ENCODE measurements around the gene CEP41.

Gene CEP41

GRCh38 chr7:130366564-130366963, 74.3 kb downstream of the CEP41 start:
- no peak overlapping the region for H3K4me3 ChIP-seq (replicated peaks; ENCODE audit: low read depth, low read length)
- H3K27me3 ChIP-seq (replicated peaks; ENCODE audit: control insufficient read depth, insufficient read depth, low read length) = no peaks in the 10 kb centered on the region
- H3K36me3 ChIP-seq (ENCODE audit: control insufficient read depth, insufficient read depth, low read length) = no peaks in the 10 kb centered on the region
- TF ChIP-seq CTCF (IDR thresholded peaks at IDR 0.05; ENCODE audit: insufficient read depth, low read length, poor library complexity, severe bottlenecking) = no peak
- DNase-seq (ENCODE audit: extremely low read depth, insufficient read length) = no peak

- peak; percentile 32 for DNase-seq (ENCODE audit: extremely low read depth, insufficient read length)
- H3K4me3 ChIP-seq (replicated peaks; ENCODE audit: low read depth, low read length) = no peak overlapping the region
- no peak for TF ChIP-seq CTCF (IDR thresholded peaks at IDR 0.05; ENCODE audit: insufficient read depth, low read length, poor library complexity, severe bottlenecking)
These were observed 75.0 kb downstream of the CEP41 start for GRCh38 chr7:130365511-130366441.

DNA sequence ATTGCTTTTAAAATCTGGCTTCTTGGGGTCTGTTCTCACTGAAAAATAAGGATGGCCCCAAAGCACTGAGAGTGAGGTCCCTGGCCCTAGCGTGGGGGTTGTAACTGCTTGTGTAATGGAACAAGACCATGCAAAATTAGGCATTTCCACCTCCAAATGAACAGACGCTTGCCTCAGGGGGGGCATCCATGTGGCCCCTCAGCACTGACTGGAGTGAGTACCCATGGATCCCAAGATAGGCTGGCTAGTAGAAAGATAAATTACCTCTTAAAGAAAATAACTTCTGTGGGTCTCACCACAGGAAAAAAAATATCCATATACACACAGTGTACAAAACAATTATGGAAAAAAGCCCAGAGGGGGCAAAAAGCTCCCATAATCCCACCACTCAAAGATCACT, 75.7 kb downstream of the CEP41 start:
- no peaks in the 10 kb centered on the region for H3K27me3 ChIP-seq (replicated peaks; ENCODE audit: control insufficient read depth, insufficient read depth, low read length)
- H3K36me3 ChIP-seq (ENCODE audit: control insufficient read depth, insufficient read depth, low read length) = no peaks in the 10 kb centered on the region
- no peak for TF ChIP-seq CTCF (IDR thresholded peaks at IDR 0.05; ENCODE audit: insufficient read depth, low read length, poor library complexity, severe bottlenecking)
- no peak for DNase-seq (ENCODE audit: extremely low read depth, insufficient read length)
- H3K4me3 ChIP-seq (replicated peaks; ENCODE audit: low read depth, low read length) = no peak overlapping the region

More at GRCh38 chr7:130365511-130366441, 75.0 kb downstream of the CEP41 start:
- Histone ChIP-seq H3K27me3 (replicated peaks; ENCODE audit: control insufficient read depth, insufficient read depth, low read length) (no peaks in the 10 kb centered on the region), H3K36me3 (ENCODE audit: control insufficient read depth, insufficient read depth, low read length) (no peaks in the 10 kb centered on the region)

DNA sequence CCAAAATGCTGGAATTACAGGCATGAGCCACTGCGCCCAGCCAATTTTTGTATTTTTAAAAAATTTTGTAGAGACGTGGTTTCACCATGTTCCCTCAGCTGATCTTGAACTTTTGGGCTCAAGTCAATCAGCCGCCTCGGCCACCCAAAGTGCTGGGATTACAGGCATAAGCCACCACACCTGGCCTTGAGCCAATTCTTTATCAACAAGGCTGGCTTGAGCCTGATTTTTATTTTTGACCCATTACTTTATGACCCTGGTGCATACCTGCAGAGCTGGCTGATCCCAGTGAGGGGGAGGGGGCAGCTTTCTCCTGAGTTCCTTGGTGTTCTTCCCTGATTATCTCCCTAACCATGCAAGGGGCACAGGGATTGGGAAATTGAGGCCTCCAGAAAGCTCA, 76.4 kb downstream of the CEP41 start:
- no peaks in the 10 kb centered on the region for H3K36me3 ChIP-seq (ENCODE audit: control insufficient read depth, insufficient read depth, low read length)
- no peaks in the 10 kb centered on the region for H3K27me3 ChIP-seq (replicated peaks; ENCODE audit: control insufficient read depth, insufficient read depth, low read length)
- no peak for DNase-seq (ENCODE audit: extremely low read depth, insufficient read length)
- TF ChIP-seq CTCF (IDR thresholded peaks at IDR 0.05; ENCODE audit: insufficient read depth, low read length, poor library complexity, severe bottlenecking) = no peak
- no peak overlapping the region for H3K4me3 ChIP-seq (replicated peaks; ENCODE audit: low read depth, low read length)

DNA sequence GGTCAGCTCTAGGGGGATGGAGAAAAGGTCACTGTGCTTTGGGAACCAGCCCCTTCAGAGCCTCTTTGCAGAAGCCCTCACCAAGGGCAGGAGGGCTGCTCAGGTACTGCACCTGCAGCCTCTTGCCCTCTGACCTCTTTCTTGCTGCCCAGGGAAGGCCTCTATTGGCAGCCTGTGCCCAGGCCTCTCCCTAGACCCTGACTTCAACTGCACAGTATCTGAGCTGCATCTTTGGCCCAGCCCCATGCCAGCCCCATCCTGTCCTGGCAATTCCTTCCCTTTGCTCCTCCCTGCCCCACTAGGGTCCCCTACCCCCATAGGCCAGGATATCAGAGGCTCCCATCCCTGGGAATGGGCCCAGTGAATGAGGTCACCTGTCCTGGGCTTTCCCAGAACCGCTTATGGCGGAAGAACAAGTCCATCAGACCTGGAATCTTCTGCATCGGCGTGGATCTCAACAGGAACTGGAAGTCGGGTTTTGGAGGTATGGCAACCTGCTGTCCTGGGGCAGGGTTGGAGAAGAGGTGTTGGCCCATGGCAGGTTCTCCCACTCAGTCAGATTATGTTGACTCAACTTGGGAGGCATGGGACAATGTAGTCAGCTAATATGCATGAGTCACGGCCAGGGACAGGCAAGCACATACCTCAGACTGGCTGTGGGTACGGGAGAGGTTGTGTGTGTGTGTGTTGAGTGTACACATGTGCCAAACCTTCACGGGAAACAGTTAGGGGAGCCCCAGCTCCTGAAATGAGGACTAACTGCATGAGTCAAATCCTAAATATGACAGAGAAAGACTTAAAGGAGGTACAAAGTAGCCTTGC, 77.6 kb downstream of the CEP41 start:
- Histone ChIP-seq H3K36me3 (ENCODE audit: control insufficient read depth, insufficient read depth, low read length) (no peaks in the 10 kb centered on the region; the same call in 1 of the 2 replicates), H3K27me3 (replicated peaks; ENCODE audit: control insufficient read depth, insufficient read depth, low read length) (no peaks in the 10 kb centered on the region), H3K4me3 (replicated peaks; ENCODE audit: low read depth, low read length) (no peak overlapping the region)
- DNase-seq (ENCODE audit: extremely low read depth, insufficient read length) = no peak
- TF ChIP-seq CTCF (IDR thresholded peaks at IDR 0.05; ENCODE audit: insufficient read depth, low read length, poor library complexity, severe bottlenecking) = no peak
